KMS-11 (cell line): ENCODE measurements around the gene TENM3.

Experiments
- H2AFZ ChIP-seq: fragments of 200-600 bp; sonication (generic); 2 replicates; pipeline ENCODE4 v1.6.1; 2016; ENCODE audit warnings: antibody characterized with exemption, mixed run types, low read depth
- H3K27ac ChIP-seq: fragments of 200-600 bp; sonication (generic); 2 replicates; pipeline ENCODE4 v1.6.1; 2016; ENCODE audit warnings: mild to moderate bottlenecking, mixed run types
- H3K27me3 ChIP-seq: fragments of 200-600 bp; sonication (generic); 2 replicates; pipeline ENCODE4 v1.6.1; 2017; ENCODE audit warnings: mild to moderate bottlenecking, low read depth, mixed run types, moderate library complexity; ENCODE audit not compliant: insufficient read depth
- H3K36me3 ChIP-seq: fragments of 200-600 bp; sonication (generic); 2 replicates; pipeline ENCODE4 v1.6.1; 2017; ENCODE audit warnings: mild to moderate bottlenecking, mixed run types; ENCODE audit not compliant: insufficient read depth
- H3K4me1 ChIP-seq: fragments of 200-600 bp; sonication (generic); 2 replicates; pipeline ENCODE4 v1.6.1; 2016; ENCODE audit warnings: mild to moderate bottlenecking, low read depth, mixed run types; ENCODE audit not compliant: poor library complexity, severe bottlenecking
- H3K4me2 ChIP-seq: fragments of 200-600 bp; sonication (generic); 2 replicates; pipeline ENCODE4 v1.7.0; 2016; ENCODE audit warnings: mild to moderate bottlenecking, mixed run types
- H3K4me3 ChIP-seq: fragments of 200-600 bp; sonication (generic); IDR thresholded peaks from 2 replicates; pipeline ENCODE4 v1.6.1; 2017; ENCODE audit warnings: low read depth, low read length, mixed read lengths; ENCODE audit not compliant: insufficient read depth
- H3K79me2 ChIP-seq: fragments of 200-600 bp; sonication (generic); 2 replicates; pipeline ENCODE4 v1.6.1; 2016; ENCODE audit warnings: low read depth, mixed run types; ENCODE audit not compliant: insufficient read depth
- H3K9ac ChIP-seq: fragments of 200-600 bp; sonication (generic); 2 replicates; pipeline ENCODE4 v1.6.1; 2016; ENCODE audit warnings: mild to moderate bottlenecking, mixed run types
- H4K20me1 ChIP-seq: fragments of 200-600 bp; sonication (generic); 2 replicates; pipeline ENCODE4 v1.6.1; 2016; ENCODE audit warnings: mild to moderate bottlenecking, mixed run types; ENCODE audit not compliant: insufficient read depth
- CTCF ChIP-seq: fragments of 200-600 bp; sonication (generic); conservative IDR thresholded peaks from 2 replicates; pipeline ENCODE4 v1.6.1; 2017; ENCODE audit warnings: low read depth, mild to moderate bottlenecking, antibody characterized with exemption, low read length, moderate library complexity, mixed read lengths

Gene TENM3

GRCh38 chr4:182443070-182443469 is 199.9 kb downstream of the TENM3 start:
- Histone ChIP-seq H2AFZ (no peak overlapping the region), H3K27ac (no peak overlapping the region), H3K4me3 (no peak overlapping the region), H3K36me3 (no peaks in the 10 kb centered on the region), H3K9ac (no peak overlapping the region), H3K4me2 (no peak overlapping the region), H3K79me2 (no peaks in the 10 kb centered on the region), H3K27me3 (no peaks in the 10 kb centered on the region), H4K20me1 (no peaks in the 10 kb centered on the region), H3K4me1 (no peaks in the 10 kb centered on the region)
- TF ChIP-seq CTCF = no peak

- no peak overlapping the region for H3K9ac ChIP-seq
- peaks cover 11% of the 10 kb centered on the region for H3K4me1 ChIP-seq
- no peak for TF ChIP-seq CTCF
- H3K36me3 ChIP-seq = no peaks in the 10 kb centered on the region
- no peaks in the 10 kb centered on the region for H4K20me1 ChIP-seq
- H3K27ac ChIP-seq = no peak overlapping the region
- no peak overlapping the region for H2AFZ ChIP-seq
- H3K79me2 ChIP-seq = peaks cover 8% of the 10 kb centered on the region; the same call in 1 of the 2 replicates
- no peak overlapping the region for H3K4me3 ChIP-seq
- no peak overlapping the region for H3K4me2 ChIP-seq
- H3K27me3 ChIP-seq = no peaks in the 10 kb centered on the region
Measured at GRCh38 chr4:182447767-182448280, 204.6 kb downstream of the TENM3 start.

- no peak for TF ChIP-seq CTCF
- Histone ChIP-seq H3K27ac (peak overlapping the region; percentile 36; the same call in 1 of the 2 replicates), H3K9ac (peak overlapping the region; percentile 48), H4K20me1 (no peaks in the 10 kb centered on the region), H3K4me2 (peak overlapping the region; percentile 60), H3K4me1 (peaks cover 11% of the 10 kb centered on the region), H3K79me2 (peaks cover 8% of the 10 kb centered on the region; the same call in 1 of the 2 replicates), H3K4me3 (no peak overlapping the region), H3K36me3 (no peaks in the 10 kb centered on the region), H3K27me3 (no peaks in the 10 kb centered on the region), H2AFZ (peak overlapping the region; percentile 72; the same call in 1 of the 2 replicates)
Measured at GRCh38 chr4:182448281-182449151, 205.3 kb downstream of the TENM3 start.

GRCh38 chr4:182449186-182449929 is 206.2 kb downstream of the TENM3 start:
- peaks cover 11% of the 10 kb centered on the region for H3K4me1 ChIP-seq
- no peak overlapping the region for H3K4me3 ChIP-seq
- H3K36me3 ChIP-seq = no peaks in the 10 kb centered on the region
- H3K27ac ChIP-seq = peak overlapping the region; percentile 36; the same call in 1 of the 2 replicates
- peak overlapping the region; percentile 76 for H3K4me2 ChIP-seq
- peak overlapping the region; percentile 72 for H2AFZ ChIP-seq
- H3K9ac ChIP-seq = peak overlapping the region; percentile 48
- H4K20me1 ChIP-seq = no peaks in the 10 kb centered on the region
- peaks cover 8% of the 10 kb centered on the region; the same call in 1 of the 2 replicates for H3K79me2 ChIP-seq
- TF ChIP-seq CTCF = no peak
- H3K27me3 ChIP-seq = no peaks in the 10 kb centered on the region
